Bronchial smooth muscle cell (primary cell): ENCODE data around the gene CXorf51B. TPM values are rescaled to one million over a fixed set of nuclear protein-coding genes. Genes with fewer than 3 reads are reported as not detected.

Experiments used
- total RNA-seq: library from RNA; depleted of rRNA; stranded (reverse); fragments of >200 nt; gene quantifications from 2 replicates; pipeline ENCODE4 v1.2.1, GENCODE V29; 2014

The CXorf51B gene
- total RNA-seq, result not detected in 2 replicates

GRCh38 chrX:146809471-146809870 is at the start of gene CXorf51B:
CXorf51B (plus strand) TSS chrX:146809771; CDS start chrX:146809792, 21 bp downstream.

GRCh38 chrX:146814644-146815043 is 5.1 kb downstream of the CXorf51B start, which contains the start of gene CXorf51A:
CXorf51A (minus strand) TSS chrX:146814744; CDS start chrX:146814723, 21 bp downstream.

Other genes with a start within 250 kb of the CXorf51B start
- gene CXorf51A, start 5.0 kb downstream of the CXorf51B start, total RNA-seq, result not detected in 2 replicates